Superior temporal gyrus (tissue), 1 donor: ENCODE data around the gene GRIN2A.

Source experiments
- DNase-seq: peaks from one replicate; pipeline ENCODE4 v3.0.0-alpha.2; 2016; ENCODE audit errors: extremely low spot score

Gene GRIN2A

DNA sequence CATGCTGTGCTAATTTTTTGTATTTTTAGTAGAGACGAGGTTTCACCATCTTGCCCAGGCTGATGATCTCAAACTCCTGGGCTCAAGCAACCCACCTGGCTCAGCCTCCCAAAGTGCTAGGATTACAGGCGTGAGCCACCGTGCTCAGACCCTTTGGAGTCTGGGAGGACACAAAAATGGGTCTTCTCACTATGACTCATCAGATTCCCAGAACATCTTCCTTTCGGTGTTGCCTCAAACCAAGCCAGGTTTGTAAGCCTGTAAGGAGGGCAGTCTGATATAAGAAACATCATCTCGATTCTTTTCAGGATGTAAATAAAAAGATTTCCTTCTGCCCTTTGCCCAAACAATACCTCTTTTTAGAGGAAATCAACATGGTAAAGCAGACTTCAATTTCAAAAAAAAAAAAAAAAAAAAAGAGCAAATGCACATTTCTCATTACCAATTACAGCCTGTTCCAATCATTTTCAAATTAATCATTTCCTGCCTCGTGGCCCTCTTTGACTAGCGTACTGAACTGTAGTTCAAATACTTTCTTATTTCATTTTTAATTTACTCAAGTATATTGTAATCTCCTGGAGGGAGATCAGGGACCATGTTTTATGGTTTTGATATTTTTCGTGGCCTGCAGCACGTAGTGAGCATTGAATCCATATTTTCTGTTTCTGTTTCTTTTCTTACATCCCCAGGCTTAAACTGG is 409.6 kb downstream of the GRIN2A start:
- no peak for DNase-seq

DNA sequence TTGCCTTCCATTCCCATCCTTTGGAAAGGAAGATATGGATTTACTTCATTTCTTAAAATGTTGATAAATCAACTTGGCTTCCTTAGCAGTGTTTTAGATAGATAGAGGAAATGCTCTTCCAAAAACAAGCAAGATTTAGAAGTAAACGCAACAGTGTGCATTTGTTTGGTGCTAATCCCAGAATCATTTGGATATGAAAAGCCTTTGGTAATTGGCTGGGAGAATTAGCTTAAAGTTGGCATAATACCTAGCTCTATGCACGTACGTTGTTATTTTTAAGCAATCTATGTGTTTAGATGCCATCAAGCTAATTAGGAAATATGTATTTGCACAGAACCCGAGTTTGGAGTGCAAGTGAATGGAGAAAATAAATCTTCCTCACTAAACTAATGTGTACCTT is 415.3 kb downstream of the GRIN2A start:
- no peak for DNase-seq

DNA sequence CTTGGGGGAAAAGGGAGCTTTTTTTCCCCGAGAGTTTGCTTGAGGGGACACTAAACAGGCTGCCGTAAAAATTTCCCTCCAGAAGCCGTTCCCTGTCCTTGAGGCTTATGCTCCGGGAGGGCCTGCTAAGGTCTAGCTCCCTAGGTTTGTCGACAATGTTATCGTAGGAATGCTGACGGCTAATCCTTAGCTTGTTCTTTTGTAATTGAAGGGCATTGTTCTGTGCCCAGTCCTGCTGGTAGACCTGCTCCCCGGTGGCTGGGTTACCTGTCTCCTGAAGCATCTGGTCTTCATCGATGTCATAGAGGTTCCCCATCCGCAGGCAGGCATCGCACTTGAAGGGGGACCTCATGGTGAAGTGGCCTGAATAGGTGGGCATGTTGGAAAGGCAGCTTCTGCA is 418.7 kb downstream of the GRIN2A start:
- DNase-seq: no peak

DNA sequence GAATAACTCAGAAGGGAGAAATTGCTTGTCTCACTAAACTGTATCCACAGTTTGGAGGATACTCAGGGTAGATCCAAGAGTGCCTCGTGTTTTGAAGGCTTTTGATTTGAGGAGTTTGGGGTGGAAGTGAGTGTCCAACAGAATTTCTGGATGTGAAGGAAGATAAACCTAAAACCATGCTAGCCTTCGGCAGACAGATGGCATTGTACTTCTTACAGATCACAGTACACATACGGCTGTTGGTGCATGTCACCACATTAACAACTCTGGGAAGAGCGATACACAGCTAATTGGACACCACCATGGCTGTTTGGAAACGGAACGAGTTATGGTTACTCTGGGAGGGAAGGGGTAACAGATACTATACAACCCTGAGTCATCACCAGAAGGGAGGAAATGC is 420.4 kb downstream of the GRIN2A start:
- peak; percentile 73 for DNase-seq

GRCh38 chr16:9757687-9758086 is 424.5 kb downstream of the GRIN2A start:
- DNase-seq: no peak

GRCh38 chr16:9756434-9756833 is 425.8 kb downstream of the GRIN2A start:
- DNase-seq: no peak

DNA sequence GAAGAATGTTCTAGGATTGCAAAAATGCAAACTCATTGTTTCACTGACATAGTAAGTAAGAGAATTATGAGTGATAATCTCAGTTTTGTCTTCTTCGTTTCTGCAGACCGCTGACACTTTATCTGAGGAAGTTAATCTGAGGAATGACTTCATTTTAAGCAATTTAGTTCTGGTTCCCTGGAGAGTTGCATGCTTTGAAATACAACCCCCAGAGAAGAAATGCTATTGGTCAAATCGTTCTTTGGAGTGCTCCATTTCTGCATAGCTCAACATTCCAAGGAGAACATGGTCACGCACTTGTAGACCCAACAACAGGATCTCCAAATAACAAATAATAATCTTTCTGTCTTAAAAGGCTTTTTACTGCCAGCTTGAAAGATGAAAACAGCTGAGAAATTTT is 427.1 kb downstream of the GRIN2A start:
- no peak for DNase-seq

- no peak for DNase-seq
Observed at GRCh38 chr16:9741776-9742175, 440.5 kb downstream of the GRIN2A start.

DNA sequence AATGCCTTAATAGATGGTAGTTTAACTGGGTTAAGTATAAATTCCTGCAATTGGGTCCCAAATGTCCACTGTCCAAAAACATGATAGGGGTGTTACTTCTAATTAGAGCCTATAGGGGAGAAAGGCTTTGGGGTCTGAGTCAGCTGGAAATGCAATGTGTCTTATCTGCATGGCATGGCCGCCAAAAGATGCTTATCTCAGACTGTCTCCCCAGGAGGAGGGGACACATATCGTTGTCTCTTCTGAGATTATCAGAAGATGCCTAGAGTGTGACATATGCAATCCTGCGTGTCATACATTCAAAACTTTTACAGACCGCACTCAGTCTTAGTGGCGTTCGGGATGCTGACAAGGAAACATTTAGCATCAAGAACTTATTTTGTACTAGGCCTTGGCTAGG is 442.9 kb downstream of the GRIN2A start:
- DNase-seq: no peak

- DNase-seq: no peak
Observed at GRCh38 chr16:9738690-9739089, 443.5 kb downstream of the GRIN2A start.

DNA sequence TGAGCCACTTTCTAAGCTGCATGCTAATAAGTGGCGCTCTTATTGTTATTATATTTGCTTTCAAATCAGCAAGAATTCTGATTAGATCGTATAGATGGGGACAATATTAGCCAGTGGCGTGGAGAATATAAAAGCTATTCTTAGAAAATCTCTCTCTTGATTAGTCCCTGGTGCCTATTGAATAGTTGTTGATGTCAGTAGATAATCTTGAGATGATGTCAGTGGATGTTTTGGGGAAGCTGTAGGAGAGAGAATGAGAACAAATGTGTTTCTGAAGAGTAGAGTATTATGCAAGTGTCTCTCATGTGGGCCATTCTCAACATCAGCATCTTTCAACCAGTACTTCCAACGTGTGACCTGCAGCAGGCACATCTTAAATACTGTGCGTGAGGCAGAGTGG is 445.7 kb downstream of the GRIN2A start:
- no peak for DNase-seq

GRCh38 chr16:9723136-9723535 is 459.1 kb downstream of the GRIN2A start:
- DNase-seq: no peak

DNA sequence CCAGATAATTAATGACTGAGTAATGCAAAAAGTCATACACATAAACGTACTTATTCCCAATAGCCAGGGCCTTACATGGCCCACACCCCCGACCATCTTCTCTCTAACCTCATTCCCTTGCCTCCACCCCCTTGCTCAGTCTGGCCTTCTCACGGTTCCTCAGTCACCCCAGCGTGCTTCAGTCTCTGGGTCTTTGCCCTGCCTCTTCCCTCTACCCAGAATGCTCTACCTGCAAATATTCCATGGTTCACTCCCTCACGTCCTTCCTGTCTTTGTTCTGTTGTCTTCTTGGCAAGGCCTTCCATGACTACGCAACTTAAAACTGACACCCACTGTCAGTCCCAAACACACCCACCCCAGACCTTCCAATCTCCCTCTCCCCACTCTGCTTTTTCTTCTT is 468.3 kb downstream of the GRIN2A start:
- DNase-seq: no peak

- no peak for DNase-seq
Observed at GRCh38 chr16:9713156-9713555, 469.1 kb downstream of the GRIN2A start.

DNA sequence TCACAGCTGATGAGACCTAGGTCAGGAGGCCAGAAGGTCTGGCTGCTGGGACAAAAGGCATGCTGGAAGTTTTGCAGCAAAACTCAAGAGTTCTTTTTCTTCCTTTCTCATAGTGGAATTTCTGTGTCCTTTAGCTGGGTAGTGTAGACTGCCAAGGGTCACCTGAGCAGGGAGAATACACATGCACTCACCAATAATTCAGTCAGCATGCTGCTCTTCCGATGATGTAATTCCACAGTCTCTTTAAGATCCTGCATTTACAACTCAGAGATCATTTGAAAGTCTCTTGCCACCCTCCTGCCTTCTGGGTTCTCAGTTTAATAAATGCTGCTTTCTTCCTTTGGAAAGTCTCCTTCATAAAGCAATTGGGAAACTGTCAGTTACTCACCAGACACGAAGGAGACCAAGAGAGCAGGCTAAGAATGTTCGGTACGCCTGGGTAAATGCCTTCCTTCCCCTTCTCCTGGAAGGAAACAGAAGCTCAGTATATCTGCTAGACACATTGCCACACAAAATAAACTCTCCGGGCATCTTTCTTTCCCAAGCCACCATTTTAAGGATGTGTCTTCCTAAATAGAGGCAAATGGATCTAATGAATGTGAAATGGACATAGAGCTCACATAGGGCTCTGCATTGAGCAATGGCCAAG is 473.1 kb downstream of the GRIN2A start:
- DNase-seq: no peak

GRCh38 chr16:9706217-9706836 is 475.9 kb downstream of the GRIN2A start:
- no peak for DNase-seq

DNA sequence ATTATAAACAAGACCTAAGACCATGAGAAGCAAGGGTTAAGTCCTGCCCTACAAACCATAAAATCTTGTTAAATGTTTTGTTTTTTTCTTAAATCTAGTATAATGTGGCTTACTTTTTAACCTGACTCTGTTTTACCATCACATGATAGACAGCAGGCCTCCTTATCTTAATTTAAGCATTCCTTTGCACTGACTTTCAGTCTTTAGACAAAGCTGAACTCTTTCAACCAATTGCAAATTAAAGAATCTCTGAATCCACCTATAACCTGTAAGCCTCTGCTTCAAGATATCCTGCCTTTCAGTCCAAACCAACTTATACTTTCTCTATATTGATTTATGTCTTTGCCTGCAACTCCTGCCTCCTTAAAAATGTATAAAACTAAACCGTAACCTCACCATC is 478.5 kb downstream of the GRIN2A start:
- no peak for DNase-seq
